EL (cell line): ENCODE results near the gene FANCI.
A peak's percentile ranks its signal among the peaks of the same experiment; 100 is the strongest.

Source experiments
- DNase-seq: peaks from one replicate; pipeline ENCODE4 v3.0.0-alpha.2; 2016

FANCI gene

DNA sequence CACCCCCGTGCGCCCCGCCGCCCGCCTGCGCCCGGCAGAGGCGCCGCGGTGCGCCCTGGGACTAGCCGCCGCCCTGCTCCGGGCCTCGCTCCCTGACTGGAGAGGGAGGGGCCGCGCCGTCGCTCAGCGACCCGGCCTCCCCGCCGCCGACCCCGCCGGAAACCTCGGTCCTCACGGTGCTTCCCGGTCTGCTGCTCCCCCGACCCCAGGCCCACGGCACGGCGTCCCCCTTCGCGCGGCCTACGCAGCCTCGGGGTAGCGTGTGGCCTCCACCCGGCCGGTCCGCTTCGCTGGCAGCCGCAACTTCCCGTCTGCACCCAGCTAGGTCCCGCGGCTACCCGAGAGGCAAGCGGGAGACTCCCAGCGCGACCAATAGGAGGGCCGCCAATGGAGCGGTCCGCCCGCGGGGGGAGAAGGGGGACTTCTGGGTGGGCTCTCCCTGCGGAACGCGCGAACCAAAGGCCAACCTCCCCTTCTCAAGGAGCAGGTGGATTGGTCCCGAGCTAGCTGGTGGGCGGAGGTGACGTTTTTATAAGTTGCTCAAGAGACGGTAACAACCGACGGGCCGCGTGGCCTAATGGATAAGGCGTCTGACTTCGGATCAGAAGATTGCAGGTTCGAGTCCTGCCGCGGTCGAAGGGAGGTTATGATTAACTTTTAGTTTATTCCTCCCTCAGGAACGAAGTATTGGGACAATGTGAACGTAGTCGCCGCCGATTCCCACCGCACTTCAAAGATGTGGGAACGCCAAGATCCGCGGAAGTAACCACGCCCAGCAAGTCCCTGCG lies 90.9 kb downstream of the FANCI start, which contains the start of gene POLG:
Gene POLG, minus strand, starts transcription at position 315 of the 788 bp plus-strand sequence. CDS start 1,070 bp downstream, outside the sequence.
- DNase-seq = peak; percentile 99

DNA sequence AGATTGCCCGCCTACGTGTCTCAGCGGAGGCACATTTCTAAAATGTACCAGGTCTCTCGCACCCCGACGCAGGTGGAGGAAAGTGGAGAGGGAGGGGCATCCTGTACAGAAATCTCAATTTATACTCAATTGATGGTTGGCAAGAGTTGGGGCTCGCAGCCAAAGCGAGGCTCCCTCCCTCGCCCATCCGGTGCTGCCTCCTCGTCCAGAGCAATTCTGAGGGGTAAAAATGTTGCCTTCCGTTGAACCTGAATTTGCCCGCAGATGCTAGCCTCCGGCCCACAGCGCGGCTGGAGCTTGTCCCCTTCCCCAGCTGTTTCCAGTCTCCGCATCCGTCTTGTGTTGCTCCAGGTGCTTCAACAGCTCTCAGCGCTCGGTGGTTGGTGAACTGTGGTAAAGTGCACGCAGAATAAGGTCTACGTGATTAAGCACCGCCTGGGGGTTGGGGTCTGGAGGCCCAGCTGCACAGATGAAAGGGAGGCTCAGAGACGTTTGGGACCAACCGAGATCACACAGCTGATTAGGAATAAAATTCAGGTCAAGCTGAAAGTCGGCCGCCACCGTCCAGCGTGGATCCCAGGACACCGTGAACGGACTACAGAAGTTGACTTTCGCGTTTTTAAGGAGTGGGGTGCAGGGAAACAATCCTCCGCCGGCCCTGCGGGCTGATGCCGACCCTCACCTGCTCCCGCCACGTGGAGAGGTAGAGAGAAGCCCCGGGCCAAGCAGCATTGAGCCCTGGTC lies 91.7 kb downstream of the FANCI start:
- DNase-seq = no peak

DNA sequence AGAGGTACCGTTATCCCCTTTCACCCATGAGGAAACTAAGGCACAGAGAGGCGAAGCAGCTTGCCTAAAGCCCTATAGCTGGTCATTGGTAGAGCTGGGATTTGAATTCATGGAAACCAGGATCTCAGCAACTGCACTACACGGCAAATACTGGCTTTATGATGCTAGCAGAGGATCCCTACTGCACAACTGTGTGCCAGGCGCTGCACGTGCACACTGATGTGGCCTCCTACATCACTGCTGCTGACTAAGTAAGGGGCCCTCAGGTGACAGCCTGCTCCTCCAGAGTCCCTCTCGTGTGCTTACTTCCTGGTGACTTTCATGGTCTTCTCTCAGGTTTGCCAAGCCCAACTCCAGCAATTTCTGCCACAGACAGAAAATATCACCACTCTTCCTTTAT lies 94.3 kb downstream of the FANCI start:
- no peak for DNase-seq

DNA sequence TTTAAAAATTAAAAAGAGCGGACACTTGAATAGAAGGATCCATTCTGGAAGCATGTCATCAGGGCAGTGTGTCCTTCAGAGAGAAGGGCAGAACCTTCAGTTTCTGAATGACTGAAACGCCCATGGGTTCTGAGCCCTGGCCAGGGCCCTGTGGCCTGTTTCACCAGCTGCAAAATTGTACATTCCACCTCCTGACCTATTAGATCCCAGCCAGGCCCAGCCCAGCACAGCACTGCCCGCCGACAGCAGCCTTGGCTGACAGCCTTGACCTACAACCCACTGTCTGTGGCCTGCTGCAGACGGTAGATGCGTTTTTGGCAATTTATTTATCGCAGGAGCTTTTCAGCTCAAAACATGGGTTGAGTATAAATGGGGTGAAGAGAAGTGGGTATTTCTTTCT lies 96.8 kb downstream of the FANCI start:
- DNase-seq = no peak

DNA sequence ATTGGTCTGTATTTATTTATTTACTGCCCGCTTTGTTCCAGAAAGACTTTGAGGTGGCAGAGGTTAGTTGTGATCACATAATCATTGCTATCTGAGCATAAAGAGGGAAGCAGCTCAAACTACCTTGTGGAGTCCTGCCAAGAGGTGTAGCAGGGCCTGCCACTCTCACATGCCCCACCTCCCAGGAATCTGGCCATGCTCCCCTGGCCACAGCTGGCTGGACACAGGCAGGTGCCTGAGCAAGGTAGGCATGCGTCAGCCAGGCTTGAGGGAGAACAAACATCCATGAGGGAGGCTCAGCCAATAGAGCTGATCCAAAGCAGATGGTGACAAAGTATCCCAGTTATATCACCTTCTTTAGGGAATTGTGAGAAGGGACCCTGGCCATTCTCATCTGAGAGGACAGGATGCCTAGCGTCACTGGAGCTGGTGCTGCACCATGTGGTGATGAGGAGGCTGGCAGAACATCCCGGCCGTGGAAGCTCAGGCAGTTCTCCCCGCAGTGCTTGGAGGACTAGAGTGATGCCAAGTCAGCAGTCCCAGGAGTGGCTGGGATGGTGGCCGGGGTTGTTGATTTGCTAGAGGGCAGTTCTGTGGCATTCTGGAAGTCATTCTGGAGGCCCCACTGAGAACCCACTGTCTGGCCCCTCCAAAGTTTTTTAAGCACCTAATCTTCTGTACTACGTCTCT lies 97.7 kb downstream of the FANCI start:
- no peak for DNase-seq

DNA sequence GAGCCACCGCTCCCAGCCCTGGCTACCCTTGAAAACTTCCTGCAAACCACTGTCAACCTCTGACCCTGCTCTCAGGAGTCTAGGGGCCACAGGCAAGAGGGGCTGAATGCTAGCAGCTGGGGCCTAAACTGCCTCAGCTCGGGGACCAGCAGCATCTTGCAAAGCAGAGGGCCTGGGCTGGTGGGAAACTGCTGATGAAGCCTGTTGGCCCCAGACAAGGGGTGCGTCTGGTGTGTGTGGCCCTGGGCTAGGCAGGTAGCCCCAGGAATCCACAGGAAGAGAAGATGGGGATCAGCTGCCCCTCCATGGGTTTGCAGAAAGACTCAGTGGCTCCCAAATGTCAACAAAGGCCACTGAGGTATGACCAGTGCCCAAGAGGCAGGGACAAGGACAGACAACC lies 99.1 kb downstream of the FANCI start:
- DNase-seq = no peak

DNA sequence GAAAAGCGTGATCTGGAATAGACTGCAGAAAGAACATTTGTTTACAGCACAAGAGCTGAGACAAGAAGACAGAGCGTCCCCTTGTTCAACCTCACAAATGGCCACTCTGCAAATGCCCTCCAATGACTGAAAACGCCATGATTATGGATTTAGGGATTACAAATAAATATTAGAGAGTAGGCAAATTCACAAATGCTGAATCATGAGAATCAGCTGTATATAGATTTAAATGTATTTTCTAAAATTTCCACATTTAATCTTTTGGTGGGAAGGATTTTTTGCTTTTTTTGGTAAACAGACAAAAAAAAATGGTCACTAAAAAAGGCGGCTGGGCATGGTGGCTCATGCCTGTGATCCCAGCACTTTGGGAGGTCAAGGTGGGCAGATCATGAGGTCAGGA lies 101.5 kb downstream of the FANCI start:
- DNase-seq = no peak

DNA sequence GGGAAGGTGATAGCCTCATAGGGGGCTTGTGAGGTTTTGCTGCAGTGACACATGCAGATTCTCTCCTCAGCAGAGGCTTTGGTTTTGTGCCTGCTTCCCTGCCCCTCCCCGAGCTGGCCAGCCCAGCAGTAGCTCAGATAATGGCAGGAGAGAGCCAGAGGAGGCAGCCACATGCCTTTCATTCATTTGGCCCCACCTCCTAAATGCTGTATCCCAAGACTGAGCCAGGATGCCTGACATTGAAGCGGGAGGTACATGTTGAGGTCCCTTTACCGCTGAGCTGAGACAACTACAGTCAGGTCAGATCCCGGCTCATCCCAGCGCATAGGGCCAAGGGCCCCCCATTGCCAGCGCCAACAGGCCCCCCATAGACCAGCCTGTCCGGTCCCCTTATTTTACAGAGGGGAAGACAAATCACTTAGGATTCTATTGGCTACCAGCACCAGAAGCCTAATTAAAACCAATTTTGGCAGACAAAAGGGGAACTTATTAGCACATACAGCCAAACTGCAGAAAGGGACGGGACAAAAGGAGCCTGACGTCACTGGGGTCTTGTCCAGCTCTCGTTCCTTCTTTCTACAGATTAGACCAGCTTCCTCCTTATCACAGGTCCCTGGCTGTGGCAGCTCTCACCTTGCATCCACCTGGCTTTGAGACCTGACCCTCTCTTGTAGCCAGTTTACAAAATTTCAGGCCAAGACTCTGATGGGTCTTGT lies 102.9 kb downstream of the FANCI start:
- no peak for DNase-seq

DNA sequence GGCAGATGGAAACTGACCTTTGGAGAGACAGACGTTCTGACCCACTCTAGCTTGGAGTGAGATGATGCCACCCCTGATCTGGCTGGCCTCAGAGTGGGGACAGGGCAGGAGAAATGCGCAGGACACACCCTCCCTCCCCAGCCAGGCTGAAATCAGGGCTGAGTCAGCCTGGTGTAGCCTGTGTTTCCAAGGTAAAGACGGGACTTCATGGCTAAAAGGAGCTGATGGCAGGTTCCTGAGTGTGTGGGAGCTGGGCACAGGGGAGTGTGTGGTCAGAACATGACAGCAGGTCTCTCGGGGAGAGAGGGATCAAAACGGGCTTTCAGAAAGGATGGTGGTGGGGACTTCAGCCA lies 105.4 kb downstream of the FANCI start:
- no peak for DNase-seq

DNA sequence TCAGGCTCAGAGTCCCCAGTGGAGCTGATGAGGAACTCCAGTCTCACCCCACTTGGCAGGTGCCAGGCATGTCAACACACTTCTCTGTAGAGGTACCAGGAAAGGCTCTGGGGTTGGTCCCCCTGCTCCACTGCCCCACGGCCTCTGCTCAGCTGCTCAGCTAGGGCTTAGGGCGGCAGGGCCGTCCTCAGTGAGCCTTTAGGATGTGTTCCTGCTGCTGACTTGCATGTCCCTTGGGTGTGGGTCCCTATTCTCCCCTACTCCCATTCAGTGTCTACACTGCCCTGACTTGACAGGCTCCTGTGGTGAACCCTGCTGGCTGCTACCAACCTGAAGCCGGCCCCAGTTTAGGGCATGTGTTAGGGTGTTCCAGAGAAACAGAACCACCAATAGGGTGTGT lies 108.7 kb downstream of the FANCI start:
- no peak for DNase-seq

DNA sequence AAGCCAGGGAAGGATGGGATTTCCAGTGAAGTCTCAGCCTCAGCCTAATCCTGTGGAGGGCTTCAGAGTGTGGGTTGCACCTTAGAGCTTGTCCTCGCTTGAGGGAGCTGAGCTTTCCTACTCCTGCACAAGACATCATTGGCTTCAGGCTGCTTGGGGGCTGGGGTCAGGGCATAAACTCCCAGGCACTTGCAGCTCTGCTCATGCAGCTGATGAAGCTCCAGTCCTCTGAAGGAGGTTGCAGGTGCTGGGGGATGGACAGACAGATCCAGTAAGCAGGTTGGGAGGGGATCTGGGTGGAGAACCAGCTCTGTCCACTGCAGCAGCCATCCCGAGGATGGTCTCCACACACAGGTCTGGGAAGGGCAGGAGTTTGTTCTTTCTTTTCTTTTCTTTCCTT lies 110.2 kb downstream of the FANCI start:
- DNase-seq = no peak

DNA sequence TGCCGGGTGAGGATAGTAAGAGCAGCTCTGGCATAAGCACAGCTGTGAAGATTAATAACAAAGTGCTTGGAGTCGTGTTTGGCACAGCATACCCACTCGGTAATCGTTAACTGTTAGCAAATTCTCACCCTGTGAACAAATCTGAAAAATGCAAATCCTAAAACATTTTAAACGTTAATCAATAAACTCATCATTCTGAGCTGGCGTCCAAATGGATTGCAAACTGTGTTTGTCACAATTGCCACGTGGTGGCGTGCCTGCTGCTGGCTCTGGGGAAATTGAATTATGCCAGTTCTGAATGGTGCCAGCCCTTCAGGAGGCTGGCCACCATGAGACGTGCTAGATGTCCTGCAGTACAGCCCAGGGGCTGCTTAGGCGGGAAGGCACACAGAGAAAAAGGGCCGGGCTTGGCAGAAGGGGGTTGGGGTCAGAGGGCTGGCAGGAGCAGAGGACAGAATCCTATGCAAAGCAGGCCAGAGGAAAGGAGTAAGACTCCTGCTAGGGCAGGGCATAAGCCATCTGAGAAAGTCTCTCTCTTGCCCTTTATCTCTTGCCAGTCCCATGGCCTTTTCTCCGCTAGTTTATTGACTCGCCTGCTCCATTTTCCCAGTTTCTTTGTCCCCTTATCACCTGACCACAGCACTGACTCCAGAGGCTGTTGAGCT lies 113.0 kb downstream of the FANCI start:
- DNase-seq = peak; percentile 21

DNA sequence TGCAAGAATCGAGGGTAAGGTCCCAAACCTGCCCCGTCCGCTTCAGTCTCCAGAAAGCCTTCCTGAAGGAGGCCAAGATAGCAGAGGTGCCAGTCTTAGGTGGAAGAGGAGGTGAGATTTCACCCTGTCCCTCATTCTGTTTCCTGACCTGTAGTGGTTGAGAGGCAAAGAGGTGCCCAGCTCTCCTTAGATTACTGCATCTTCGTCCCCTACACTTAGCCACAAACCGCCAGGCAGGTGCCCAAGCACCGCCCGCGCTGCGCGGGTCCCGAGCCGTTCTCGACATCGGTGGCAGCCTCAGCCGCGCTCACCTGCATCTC lies 114.6 kb downstream of the FANCI start:
- no peak for DNase-seq

DNA sequence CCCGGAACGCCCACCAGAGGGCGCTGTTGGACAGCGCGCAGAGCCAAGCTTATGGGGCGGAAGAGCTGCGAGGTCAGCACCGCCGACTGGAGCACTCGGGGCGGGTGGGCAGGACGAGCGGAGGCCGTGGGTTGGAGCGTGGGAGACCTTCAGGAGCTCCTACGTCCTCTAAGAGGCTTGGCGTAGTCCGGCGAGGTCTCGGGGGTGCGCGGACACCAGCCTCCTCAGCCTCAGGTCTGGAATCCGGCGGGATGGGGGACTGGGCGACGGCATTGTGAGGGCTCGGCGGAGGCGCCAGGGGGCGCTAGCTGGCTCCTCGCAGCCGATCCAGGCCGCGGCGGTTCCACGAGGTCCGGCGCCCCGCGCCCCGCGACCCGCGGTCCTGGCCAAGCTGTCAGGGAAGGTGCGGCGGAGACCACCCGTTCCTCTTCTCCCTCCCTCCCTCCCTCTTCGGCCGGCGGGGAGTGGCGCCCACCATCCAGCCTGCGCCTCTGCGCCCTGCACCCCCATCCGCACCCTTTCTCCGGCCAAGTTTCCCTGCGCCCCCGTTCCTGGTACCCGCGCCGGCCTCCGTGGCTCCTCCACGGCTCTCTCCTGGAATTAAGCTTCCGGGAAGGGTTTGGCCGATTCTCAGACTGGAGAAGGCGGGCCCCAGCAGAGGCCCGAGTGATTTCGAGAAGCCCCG lies 115.1 kb downstream of the FANCI start:
- DNase-seq = peak; percentile 67

DNA sequence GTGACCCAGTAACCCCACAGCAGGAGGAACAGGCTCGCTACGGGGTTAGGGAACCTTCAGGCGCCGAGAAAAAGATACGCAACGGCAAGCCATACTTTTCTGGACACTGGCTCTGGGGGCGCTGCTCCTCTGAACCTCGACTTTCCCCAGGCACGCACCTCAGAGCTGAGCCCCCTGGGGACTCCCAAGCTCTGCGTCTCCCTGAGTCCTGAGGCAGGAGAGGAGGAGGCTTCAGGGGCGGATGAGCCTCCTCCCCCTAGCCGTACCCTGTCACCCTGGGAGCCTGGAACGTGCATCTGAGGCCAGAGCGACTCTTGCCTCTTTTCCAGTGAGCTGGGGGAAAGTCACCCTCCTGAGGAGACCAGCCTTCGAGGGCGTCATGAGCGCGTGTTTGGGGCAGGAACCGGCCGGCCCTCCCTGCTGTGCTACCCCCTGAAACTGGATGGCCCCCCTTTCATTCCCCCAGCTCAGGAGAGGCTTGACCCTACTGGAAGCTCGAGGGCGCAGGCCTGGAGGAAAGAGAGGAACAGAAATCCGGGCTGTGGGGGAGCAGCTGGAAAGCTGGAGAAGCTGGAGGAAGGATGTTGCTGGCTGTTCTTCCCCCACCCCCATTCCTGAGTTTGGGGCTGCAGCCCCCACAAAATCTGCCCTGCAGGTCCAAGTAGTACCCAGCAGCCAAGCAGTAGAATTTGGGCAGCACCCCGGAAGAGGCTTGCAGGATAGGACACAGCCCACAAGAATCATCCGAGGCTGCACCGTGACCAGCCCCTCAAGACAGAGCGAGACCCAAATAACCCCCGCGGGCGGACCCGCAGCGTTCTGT lies 115.9 kb downstream of the FANCI start:
- no peak for DNase-seq

DNA sequence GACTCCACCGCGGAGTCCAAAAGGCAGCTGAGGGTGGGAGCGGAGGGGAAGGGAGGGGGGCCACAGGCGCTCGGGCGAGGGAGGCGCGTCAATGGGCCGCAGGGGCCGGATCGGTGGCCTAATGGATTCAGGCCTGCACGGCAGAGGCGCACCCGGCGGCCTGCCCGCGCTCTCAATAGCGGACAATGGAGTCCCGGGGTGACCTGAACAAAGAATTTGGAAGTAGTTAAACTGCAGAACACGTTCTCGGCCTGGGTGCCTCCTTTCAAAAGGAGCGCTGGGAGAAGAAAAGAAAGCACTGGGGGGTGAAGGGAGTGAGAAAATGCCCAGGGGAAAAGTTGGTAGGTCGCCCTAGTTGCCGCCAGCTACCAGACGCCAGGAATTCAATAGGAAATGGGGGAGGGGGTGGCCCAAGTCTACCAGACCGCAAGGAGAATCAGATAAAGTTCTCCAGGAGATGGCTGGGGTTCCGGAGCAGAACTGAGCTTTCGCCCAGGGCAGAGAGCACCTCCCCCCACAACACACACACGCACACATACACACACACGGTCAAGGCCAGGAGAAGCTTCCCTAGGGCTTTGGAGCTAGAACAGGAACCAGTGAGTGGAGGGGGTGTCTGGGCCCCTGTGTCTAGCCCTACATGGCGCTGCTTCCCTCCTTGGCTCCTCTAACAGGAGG lies 116.7 kb downstream of the FANCI start:
- no peak for DNase-seq

DNA sequence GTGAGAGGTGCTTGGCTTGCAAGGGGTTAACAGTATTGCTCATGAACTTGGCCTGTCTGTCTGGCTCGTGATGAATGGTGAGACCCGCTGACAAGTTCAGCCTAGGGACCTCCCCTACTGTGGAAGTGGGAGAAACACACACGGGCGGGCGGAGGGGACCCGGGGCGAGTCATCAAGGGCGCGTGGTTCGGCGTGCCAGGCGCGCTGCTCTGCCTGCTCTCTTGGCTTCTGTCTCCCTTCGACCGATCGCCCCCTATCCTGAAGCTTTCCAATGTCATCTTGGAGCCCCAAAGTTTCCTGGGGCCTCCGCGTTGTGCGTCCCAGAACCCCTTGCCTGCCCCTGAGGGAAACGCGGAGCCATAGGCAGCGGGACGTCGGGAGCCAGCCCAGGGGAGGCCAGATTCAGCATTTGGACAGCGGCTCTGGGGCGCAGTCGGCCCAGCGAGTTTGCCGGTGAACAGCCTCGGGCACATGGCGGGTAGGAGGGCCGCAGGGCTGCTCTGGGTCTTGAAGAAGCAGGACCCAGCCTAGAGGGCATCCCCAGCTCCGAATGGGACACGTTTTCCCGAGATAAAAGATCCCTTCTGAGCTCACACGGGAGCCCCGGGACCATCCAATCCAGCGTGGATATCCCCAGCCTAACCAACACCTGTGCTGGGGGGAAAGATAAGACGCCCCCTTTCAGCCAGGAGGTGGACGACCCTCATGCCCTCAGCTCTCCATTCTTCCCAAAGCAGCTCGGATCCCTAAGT lies 117.8 kb downstream of the FANCI start:
- peak; percentile 56 for DNase-seq

DNA sequence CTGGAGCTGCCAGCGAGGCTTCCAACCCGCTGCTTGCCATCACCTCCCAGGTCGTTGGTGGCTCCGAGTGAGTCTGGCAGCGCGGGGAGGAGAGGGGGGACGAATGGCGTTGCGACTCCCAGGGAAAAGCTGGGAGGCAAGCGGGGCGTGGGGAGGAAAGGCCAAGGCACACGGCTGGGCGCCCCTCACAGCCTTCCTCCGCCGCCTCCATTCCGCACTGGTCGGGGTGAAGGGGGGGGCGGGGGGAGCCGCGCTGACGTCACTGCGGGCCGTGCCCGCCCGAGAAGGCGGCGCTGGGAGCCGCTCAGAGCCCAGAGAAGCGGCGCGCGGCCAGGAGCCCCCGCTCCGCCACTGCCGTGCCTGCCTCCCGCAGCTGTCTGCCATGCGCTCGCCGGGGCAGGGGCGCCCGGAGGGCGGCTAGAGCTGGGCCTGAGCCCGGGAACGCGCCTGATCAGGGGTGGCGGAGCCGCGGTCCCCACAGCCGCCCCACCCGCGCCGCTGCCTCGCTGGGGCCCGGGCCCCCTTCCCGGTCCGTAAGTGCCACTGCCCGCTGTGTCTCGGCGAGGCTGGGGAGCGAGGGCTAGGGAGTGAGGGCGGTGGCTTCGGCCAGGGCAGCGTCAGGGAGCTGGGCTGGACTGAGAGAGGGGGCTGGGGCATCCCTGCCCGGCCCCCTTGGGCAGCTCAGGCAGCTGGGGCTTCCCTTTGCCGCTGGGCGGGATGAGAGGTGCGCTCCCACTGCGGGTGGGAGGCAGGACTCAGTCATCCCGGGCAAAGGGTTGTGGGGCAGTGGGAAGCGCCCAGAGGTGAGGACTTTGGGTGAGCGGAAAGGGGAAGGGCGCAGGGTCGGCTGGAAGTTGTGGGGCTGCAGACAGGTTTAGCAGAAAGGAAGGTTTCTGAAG lies 118.7 kb downstream of the FANCI start:
- no peak for DNase-seq

DNA sequence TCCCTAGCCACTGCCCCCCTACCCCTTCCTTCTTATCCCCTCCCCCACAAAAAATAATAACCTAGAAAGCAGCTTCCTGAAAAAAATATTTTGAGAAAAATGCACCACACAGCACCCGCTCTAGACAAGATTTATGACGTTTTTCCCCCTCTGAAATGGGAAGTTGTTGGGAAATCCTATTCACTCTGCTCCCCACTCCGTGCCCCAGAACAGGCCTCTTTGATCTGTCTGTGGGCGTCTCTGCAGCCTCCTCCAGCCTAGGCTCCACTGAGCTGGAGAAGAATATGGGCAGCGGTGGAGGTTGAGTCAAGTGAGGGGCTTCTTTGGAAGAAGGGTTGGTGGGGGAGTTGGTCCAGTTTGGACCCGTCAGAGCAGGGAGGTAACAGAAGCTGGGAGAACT lies 119.4 kb downstream of the FANCI start:
- DNase-seq = no peak
